BJ (cell line): ENCODE measurements around the gene PRTFDC1. TPM values are rescaled to one million over a fixed set of nuclear protein-coding genes. Genes with fewer than 3 reads are reported as not detected.

Experiments used
- CTCF ChIA-PET: fragments of 350-600 bp; formaldehyde crosslinking; extraction: SDS; loops from one replicate; lab custom pipeline; 2021; ENCODE audit warnings: antibody characterized with exemption, inconsistent platforms; lab: Yijun Ruan, JAX
- POLR2A ChIA-PET: fragments of 300-600 bp; sonication (Branson Sonifier 250); formaldehyde crosslinking; extraction: SDS; loops from one replicate; lab custom pipeline; 2021; ENCODE audit warnings: antibody characterized with exemption; lab: Charles Lee
- DNase-seq: peaks from one replicate; pipeline ENCODE4 v3.0.0-alpha.2; 2011; ENCODE audit warnings: low read depth
- H3K27me3 ChIP-seq: 2 replicates; pipeline ENCODE4 v1.6.0; 2011; ENCODE audit warnings: low read length; ENCODE audit not compliant: control insufficient read depth, insufficient read depth
- H3K36me3 ChIP-seq: 2 replicates; pipeline ENCODE4 v1.5.1; 2011; ENCODE audit warnings: low read length; ENCODE audit not compliant: control insufficient read depth, insufficient read depth
- H3K4me3 ChIP-seq: 2 replicates; pipeline ENCODE4 v1.5.1; 2011; ENCODE audit warnings: low read depth, mild to moderate bottlenecking, control low read depth, low read length
- CTCF ChIP-seq: IDR thresholded peaks from 2 replicates; pipeline ENCODE4 v1.5.1; 2011; ENCODE audit warnings: low read depth, mild to moderate bottlenecking, control low read depth, inconsistent platforms, low read length, moderate library complexity; ENCODE audit not compliant: insufficient read depth
- polyA plus RNA-seq: library from polyadenylated mRNA; depleted of rRNA; stranded (reverse); fragments of >200 nt; gene quantifications from 2 replicates; pipeline ENCODE4 v1.2.3, GENCODE V29; 2011

The PRTFDC1 gene
- polyA plus RNA-seq, 1 experiment, result 8.1 TPM

GRCh38 chr10:24873281-24873683 is 79.1 kb downstream of the PRTFDC1 start:
- ChIA-PET CTCF (no interaction called here), POLR2A (no interaction called here)
- no peaks in the 10 kb centered on the region for H3K36me3 ChIP-seq
- peak; percentile 90 for DNase-seq
- H3K27me3 ChIP-seq, result no peaks in the 10 kb centered on the region
- H3K4me3 ChIP-seq, result no peak overlapping the region
- TF ChIP-seq CTCF, result no peak

- no peaks in the 10 kb centered on the region for H3K27me3 ChIP-seq
- TF ChIP-seq CTCF, result no peak
- no peaks in the 10 kb centered on the region for H3K36me3 ChIP-seq
- no peak for DNase-seq
- ChIA-PET CTCF (no interaction called here), POLR2A (no interaction called here)
- H3K4me3 ChIP-seq, result no peak overlapping the region
Measured at GRCh38 chr10:24872790-24873182, 79.6 kb downstream of the PRTFDC1 start.

GRCh38 chr10:24872049-24872789 is 80.2 kb downstream of the PRTFDC1 start:
- TF ChIP-seq CTCF, result no peak
- ChIA-PET CTCF (no interaction called here), POLR2A (no interaction called here)
- no peak overlapping the region for H3K4me3 ChIP-seq
- no peaks in the 10 kb centered on the region for H3K36me3 ChIP-seq
- no peaks in the 10 kb centered on the region for H3K27me3 ChIP-seq
- DNase-seq, result no peak

- Histone ChIP-seq H3K27me3 (no peaks in the 10 kb centered on the region), H3K4me3 (no peak overlapping the region), H3K36me3 (no peaks in the 10 kb centered on the region)
- no peak for TF ChIP-seq CTCF
- ChIA-PET POLR2A (no interaction called here), CTCF (no interaction called here)
- no peak for DNase-seq
Measured at GRCh38 chr10:24871011-24871935, 81.1 kb downstream of the PRTFDC1 start.

GRCh38 chr10:24869354-24870015 is 82.9 kb downstream of the PRTFDC1 start:
- Histone ChIP-seq H3K36me3 (no peaks in the 10 kb centered on the region), H3K27me3 (no peaks in the 10 kb centered on the region), H3K4me3 (no peak overlapping the region)
- ChIA-PET POLR2A (no interaction called here), CTCF (interaction anchor here (0.9 kb wide), 1 partner anchor 252 kb away, joined by 3 read pairs; no protein-coding TSS in a partner anchor)
- DNase-seq, result no peak
- no peak for TF ChIP-seq CTCF
